ENCODE results near the gene LTBP1. TPM values are rescaled to one million over a fixed set of nuclear protein-coding genes. Genes with fewer than 3 reads are reported as not detected.

Gene LTBP1
- total and polyA plus RNA-seq, 12 donors = 6.2 to 47.2 (median 15.5) TPM

GRCh38 chr2:33213648-33214047, 266.9 kb downstream of the LTBP1 start:
- Histone ChIP-seq H3K4me1 (replicated peaks in 1 of 2) (peaks cover 0 to 7% of the 10 kb centered on the region in 2 donors), H3K4me3 (no peak overlapping the region), H3K27ac (no peak overlapping the region), H3K36me3 (replicated peaks in 1 of 2) (no peaks in the 10 kb centered on the region), H3K27me3 (no peaks in the 10 kb centered on the region), H3K9me3 (replicated peaks in 1 of 3) (no peaks in the 10 kb centered on the region)
- WGBS, 4 donors = 81 to 96% (median 88%) methylated on average over 2 of the region's 2 CpGs
- no peak for DNase-seq
- TF ChIP-seq CTCF (IDR thresholded peaks at IDR 0.05) (no peak), POLR2A (IDR thresholded peaks at IDR 0.05) (no peak)
- intact Hi-C loops (cut with DNase I) = no loop called here

GRCh38 chr2:33214436-33214835, 267.7 kb downstream of the LTBP1 start:
- WGBS, 4 donors = 85 to 90% (median 86%) methylated on average over 11 of the region's 11 CpGs
- Histone ChIP-seq H3K4me3 (no peak overlapping the region), H3K27ac (no peak overlapping the region)

GRCh38 chr2:33214857-33215256, 268.1 kb downstream of the LTBP1 start:
- Histone ChIP-seq H3K4me3 (no peak overlapping the region), H3K27ac (no peak overlapping the region), H3K9me3 (replicated peaks in 1 of 3) (no peaks in the 10 kb centered on the region), H3K4me1 (replicated peaks in 1 of 2) (peaks cover 7 to 13% of the 10 kb centered on the region in 2 donors), H3K27me3 (no peaks in the 10 kb centered on the region), H3K36me3 (replicated peaks in 1 of 2) (no peaks in the 10 kb centered on the region)
- no peak for TF ChIP-seq POLR2A (IDR thresholded peaks at IDR 0.05)
- no peak for TF ChIP-seq CTCF (IDR thresholded peaks at IDR 0.05)
- DNase-seq = no peak
- WGBS, 4 donors = 77 to 92% (median 85%) methylated on average over 6 of the region's 6 CpGs
- intact Hi-C loops (cut with DNase I) = no loop called here

More at GRCh38 chr2:33214436-33214835, 267.7 kb downstream of the LTBP1 start:
- H3K36me3 ChIP-seq (replicated peaks in 1 of 2) = no peaks in the 10 kb centered on the region
- intact Hi-C loops (cut with DNase I) = no loop called here
- DNase-seq = no peak
- H3K4me1 ChIP-seq (replicated peaks in 1 of 2) = peaks cover 3 to 9% of the 10 kb centered on the region in 2 donors
- H3K9me3 ChIP-seq (replicated peaks in 1 of 3) = no peaks in the 10 kb centered on the region
- H3K27me3 ChIP-seq = no peaks in the 10 kb centered on the region
- TF ChIP-seq POLR2A (IDR thresholded peaks at IDR 0.05) (no peak), CTCF (IDR thresholded peaks at IDR 0.05) (no peak)

- H3K27me3 ChIP-seq = no peaks in the 10 kb centered on the region
- WGBS, 4 donors = 80 to 84% (median 81%) methylated on average over 3 of the region's 3 CpGs
- no peaks in the 10 kb centered on the region for H3K9me3 ChIP-seq (replicated peaks in 1 of 3)
- H3K36me3 ChIP-seq (replicated peaks in 1 of 2) = no peaks in the 10 kb centered on the region
- H3K4me3 ChIP-seq = no peak overlapping the region
- peaks cover 8 to 16% of the 10 kb centered on the region in 2 donors for H3K4me1 ChIP-seq (replicated peaks in 1 of 2)
- intact Hi-C loops (cut with DNase I) = no loop called here
- peak in 3 of 7 donors; percentile 19 to 28 (median 20) for DNase-seq
- H3K27ac ChIP-seq = no peak overlapping the region
- TF ChIP-seq CTCF (IDR thresholded peaks at IDR 0.05) (no peak), POLR2A (IDR thresholded peaks at IDR 0.05) (no peak)
Measured at GRCh38 chr2:33215299-33215698, 268.5 kb downstream of the LTBP1 start.

All from adrenal gland (tissue), 12 donors.